Nephron (organoid): ENCODE measurements around the gene WNT7A.

Experiments used
- H3K27ac Mint-ChIP-seq, 3 experiments: 2 replicates each; pipeline ENCODE4 v1.8.0; 2020; ENCODE audit warnings: mixed read lengths in 3 of 3, mild to moderate bottlenecking in 2 of 3, moderate library complexity in 1 of 3
- H3K27me3 Mint-ChIP-seq: 2 replicates; pipeline ENCODE4 v1.8.0; 2021; ENCODE audit warnings: low read depth, mild to moderate bottlenecking, moderate library complexity, mixed read lengths
- H3K36me3 Mint-ChIP-seq: 2 replicates; pipeline ENCODE4 v1.8.0; 2020; ENCODE audit warnings: low read depth, mixed read lengths
- H3K4me1 Mint-ChIP-seq: 2 replicates; pipeline ENCODE4 v1.8.0; 2020; ENCODE audit warnings: mixed read lengths
- H3K4me3 Mint-ChIP-seq, 3 experiments: 2 replicates each; pipeline ENCODE4 v1.8.0; 2020; ENCODE audit warnings: mild to moderate bottlenecking in 3 of 3, mixed read lengths in 3 of 3, moderate library complexity in 2 of 3
- H3K9me3 Mint-ChIP-seq: 2 replicates; pipeline ENCODE4 v1.8.0; 2020; ENCODE audit warnings: mixed read lengths
- CTCF ChIP-seq, 3 experiments: fragments of 200-600 bp; sonication (generic); IDR thresholded peaks; one replicate each; pipeline ENCODE4 v1.5.0; 2021; ENCODE audit warnings: antibody characterized with exemption in 3 of 3; ENCODE audit not compliant: unreplicated experiment in 3 of 3

Gene WNT7A

GRCh38 chr3:13865581-13865980, 14.3 kb downstream of the WNT7A start:
- no peak for TF ChIP-seq CTCF (IDR thresholded peaks at IDR 0.05; ENCODE audit: unreplicated experiment in 3 of 3)
- Mint-ChIP-seq H3K9me3 (no peaks in the 10 kb centered on the region), H3K4me1 (no peaks in the 10 kb centered on the region), H3K36me3 (no peaks in the 10 kb centered on the region), H3K27ac (no peak overlapping the region), H3K27me3 (peaks cover 88% of the 10 kb centered on the region), H3K4me3 (no peak overlapping the region)

GRCh38 chr3:13865106-13865505, 14.8 kb downstream of the WNT7A start:
- no peaks in the 10 kb centered on the region for H3K9me3 Mint-ChIP-seq
- no peaks in the 10 kb centered on the region for H3K36me3 Mint-ChIP-seq
- TF ChIP-seq CTCF (IDR thresholded peaks at IDR 0.05; ENCODE audit: unreplicated experiment in 3 of 3) = no peak
- H3K27me3 Mint-ChIP-seq = peaks cover 89% of the 10 kb centered on the region
- no peak overlapping the region for H3K4me3 Mint-ChIP-seq
- H3K4me1 Mint-ChIP-seq = no peaks in the 10 kb centered on the region
- H3K27ac Mint-ChIP-seq = no peak overlapping the region

GRCh38 chr3:13863965-13864595, 15.8 kb downstream of the WNT7A start:
- H3K9me3 Mint-ChIP-seq = no peaks in the 10 kb centered on the region
- H3K36me3 Mint-ChIP-seq = no peaks in the 10 kb centered on the region
- no peak overlapping the region for H3K27ac Mint-ChIP-seq
- no peaks in the 10 kb centered on the region for H3K4me1 Mint-ChIP-seq
- no peak overlapping the region for H3K4me3 Mint-ChIP-seq
- no peak for TF ChIP-seq CTCF (IDR thresholded peaks at IDR 0.05; ENCODE audit: unreplicated experiment in 3 of 3)
- H3K27me3 Mint-ChIP-seq = peaks cover 89% of the 10 kb centered on the region

GRCh38 chr3:13863382-13863952, 16.4 kb downstream of the WNT7A start:
- no peaks in the 10 kb centered on the region for H3K36me3 Mint-ChIP-seq
- no peaks in the 10 kb centered on the region for H3K9me3 Mint-ChIP-seq
- H3K4me3 Mint-ChIP-seq = no peak overlapping the region
- no peaks in the 10 kb centered on the region for H3K4me1 Mint-ChIP-seq
- TF ChIP-seq CTCF (IDR thresholded peaks at IDR 0.05; ENCODE audit: unreplicated experiment in 3 of 3) = no peak
- H3K27me3 Mint-ChIP-seq = peaks cover 84% of the 10 kb centered on the region
- H3K27ac Mint-ChIP-seq = no peak overlapping the region

GRCh38 chr3:13861461-13861860, 18.4 kb downstream of the WNT7A start:
- Mint-ChIP-seq H3K27ac (no peak overlapping the region), H3K36me3 (no peaks in the 10 kb centered on the region), H3K9me3 (no peaks in the 10 kb centered on the region), H3K27me3 (peaks cover 82% of the 10 kb centered on the region), H3K4me1 (no peaks in the 10 kb centered on the region), H3K4me3 (no peak overlapping the region)
- no peak for TF ChIP-seq CTCF (IDR thresholded peaks at IDR 0.05; ENCODE audit: unreplicated experiment in 3 of 3)

- TF ChIP-seq CTCF (IDR thresholded peaks at IDR 0.05; ENCODE audit: unreplicated experiment in 3 of 3) = no peak
- Mint-ChIP-seq H3K4me1 (no peaks in the 10 kb centered on the region), H3K9me3 (no peaks in the 10 kb centered on the region), H3K27ac (no peak overlapping the region), H3K36me3 (no peaks in the 10 kb centered on the region), H3K27me3 (peaks cover 76% of the 10 kb centered on the region), H3K4me3 (no peak overlapping the region)
Observed at GRCh38 chr3:13860001-13860400, 19.9 kb downstream of the WNT7A start.
